Measurements from ENCODE around the gene TSPO2.

GRCh38 chr6:40999569-40999968 is 42.7 kb upstream of the TSPO2 start:
- no peak for TF ChIP-seq MAZ (IDR thresholded peaks at IDR 0.05; ENCODE audit: borderline replicate concordance, low read depth, low read length)
- TF ChIP-seq CTCF (conservative IDR thresholded peaks at IDR 0.05; ENCODE audit: low read depth, low read length) = peak; percentile 32; the same call in 1 of the 2 replicates
